NOMO-1 treated with dmso at 0.1 percent for 144 hours (cell line): ENCODE data around the gene SH3BGR.
"Not testable (repeated sequence)": the region's sequence is repeated elsewhere in the genome, so short reads cannot be mapped to it uniquely, and the experiment has no call there.

ENCODE experiments used
- DNase-seq: peaks from one replicate; lab custom pipeline; 2025; ENCODE audit not compliant: unreplicated experiment; lab: John Stamatoyannopoulos, UW

The SH3BGR gene

GRCh38 chr21:39451332-39452206 is at the start of gene SH3BGR:
Gene SH3BGR (plus strand): TSS chr21:39451970. CDS start chr21:39452097, 127 bp downstream.
- DNase-seq = no peak

DNA sequence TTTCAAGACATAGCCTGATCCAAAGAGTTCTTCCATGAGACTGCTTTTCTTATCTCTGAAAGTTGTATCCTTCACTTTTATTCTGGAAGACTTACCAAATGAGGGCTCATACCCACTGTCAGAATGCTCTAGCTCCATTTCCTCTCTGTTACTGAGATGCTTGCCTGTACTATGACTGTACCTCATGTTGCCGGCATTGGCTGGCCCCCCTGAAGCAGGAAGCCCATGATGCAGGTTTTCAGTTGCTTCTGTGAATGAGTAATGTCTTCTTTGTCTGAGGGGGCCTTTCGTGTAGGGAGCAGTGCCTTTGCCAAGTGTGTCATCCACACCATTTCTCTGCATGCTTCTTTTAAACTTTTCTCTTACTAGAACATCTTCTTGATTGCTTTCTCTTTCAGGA is 45.7 kb upstream of the SH3BGR start:
- DNase-seq = no peak

- not testable (repeated sequence) for DNase-seq
Observed at GRCh38 chr21:39419204-39419603, 32.6 kb upstream of the SH3BGR start.

DNA sequence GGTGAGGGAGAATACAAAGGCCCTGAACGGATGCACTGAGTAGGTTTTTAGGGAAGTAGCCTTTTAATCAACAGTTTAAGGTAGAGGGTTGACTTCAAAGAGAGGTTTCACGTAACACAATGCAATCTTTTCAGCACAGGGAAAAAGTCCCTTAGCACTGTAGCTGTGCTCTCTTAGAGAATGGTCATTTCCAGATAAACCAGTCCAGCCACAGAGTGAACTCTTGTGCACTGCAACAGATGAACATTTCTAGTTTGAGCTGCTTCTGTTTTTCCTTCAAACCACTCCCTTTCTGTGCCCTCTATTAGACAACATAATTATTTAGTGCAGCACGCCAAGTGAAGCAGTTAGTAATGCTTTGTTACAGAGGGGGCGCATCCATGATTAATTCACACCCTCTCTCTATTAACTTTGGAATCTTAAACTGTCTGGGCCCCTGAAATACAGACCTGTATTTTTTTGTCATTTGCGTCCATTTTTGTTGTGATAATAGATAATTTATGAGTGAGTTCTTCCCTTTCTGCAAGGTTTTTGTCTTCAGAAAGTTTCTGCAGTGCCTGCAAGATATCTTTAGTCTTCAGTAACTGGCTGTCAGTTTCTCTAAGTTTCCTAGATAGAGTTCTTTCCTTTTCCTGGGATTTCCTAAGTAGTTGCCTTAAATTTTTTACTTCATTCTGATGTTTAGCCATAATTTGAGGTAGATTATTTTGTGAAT is 29.1 kb upstream of the SH3BGR start:
- DNase-seq = no peak

DNA sequence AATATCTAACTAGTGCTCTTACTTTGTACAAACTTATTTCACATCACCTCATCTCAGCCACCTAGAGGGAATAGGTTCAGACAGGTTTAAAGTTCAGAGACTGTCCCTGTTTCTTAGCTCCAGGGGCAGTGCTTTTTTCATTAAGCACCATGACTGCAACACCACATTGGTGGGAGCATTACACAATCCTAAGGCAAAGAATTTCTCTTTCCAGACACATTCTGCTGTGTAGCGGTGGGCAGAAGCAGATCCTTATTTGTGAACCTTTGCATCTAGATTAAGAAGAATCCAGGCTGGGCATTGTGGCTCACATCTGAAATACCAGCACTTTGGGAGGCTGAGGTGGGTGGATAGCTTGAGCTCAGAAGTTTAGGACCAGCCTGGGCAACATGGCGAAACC is 22.3 kb upstream of the SH3BGR start:
- DNase-seq = no peak

DNA sequence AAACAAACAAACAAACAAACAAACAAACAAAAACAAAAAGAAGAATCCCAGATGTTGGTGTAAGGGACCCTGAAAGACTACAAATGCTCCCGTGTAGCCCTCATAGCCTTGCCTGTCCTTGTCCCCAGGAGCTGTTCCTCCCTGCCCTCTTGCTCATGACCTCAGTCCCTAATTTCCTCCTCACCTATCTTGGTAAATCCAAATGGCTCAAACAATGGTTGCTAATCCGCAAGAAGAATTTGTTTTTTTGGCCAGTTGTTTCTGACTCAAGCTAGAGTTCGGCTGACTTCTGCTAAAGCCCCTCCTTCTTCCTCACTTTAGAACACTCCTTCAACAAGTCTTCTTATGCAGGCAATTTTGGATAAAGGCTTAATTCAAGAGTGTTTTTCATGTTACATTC is 21.8 kb upstream of the SH3BGR start:
- no peak for DNase-seq

DNA sequence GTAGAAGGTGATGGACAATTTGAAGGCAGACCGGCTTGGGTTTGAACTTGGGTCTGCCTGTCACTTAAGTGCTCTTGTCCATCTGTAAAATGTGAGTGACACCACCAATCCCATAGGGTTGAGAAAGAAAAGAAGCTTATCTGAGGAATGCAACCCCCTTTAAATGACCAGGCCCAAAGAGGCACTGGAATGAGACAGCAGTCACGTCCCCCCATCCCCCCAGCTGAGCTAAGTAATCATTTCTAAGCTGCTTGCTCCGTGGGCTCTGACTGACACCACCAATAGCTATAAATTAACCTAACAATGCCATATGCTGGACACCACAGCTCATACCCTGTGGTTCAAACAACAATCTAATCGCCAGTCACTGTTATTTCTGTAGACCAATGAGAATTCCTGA is 21.3 kb upstream of the SH3BGR start:
- DNase-seq = no peak

DNA sequence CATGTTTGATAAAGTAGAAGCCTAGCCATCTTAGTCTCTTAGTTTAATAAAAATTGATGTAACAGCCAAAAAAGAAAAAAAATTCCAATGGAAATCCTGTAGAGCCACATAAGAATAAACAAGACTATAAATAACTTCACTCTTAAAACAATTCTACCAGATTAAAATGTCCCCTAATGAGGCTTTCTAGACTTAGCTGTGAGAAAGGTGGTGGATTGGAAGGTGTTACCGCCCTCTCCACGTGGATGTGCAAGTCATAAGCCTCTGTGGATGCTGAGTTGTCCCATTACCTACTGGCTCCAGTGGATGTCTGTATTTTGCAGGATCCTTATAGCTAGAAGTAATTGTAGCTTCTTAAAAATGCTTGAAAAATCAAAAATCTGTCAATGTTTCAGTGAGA is 20.8 kb upstream of the SH3BGR start:
- DNase-seq = no peak

DNA sequence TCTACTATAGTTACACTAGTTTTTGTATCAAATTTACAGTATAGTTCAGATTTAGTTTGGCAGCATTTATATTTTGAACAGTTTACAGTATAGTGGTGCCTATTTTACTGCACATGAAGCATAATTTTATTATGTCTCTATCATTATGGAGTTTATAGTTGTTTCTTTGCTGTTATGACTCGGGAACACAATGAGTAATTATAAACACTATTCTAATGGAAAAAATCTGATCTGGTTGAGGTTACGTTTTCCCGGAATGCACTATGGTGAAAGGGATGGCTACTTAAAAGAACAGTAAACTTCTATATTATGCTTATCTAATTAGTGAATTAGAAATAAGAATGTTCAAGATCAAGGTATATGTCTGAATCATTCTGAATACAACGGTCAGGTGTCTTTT is 16.8 kb upstream of the SH3BGR start:
- no peak for DNase-seq

GRCh38 chr21:39439232-39439631 is 12.5 kb upstream of the SH3BGR start:
- DNase-seq = no peak

DNA sequence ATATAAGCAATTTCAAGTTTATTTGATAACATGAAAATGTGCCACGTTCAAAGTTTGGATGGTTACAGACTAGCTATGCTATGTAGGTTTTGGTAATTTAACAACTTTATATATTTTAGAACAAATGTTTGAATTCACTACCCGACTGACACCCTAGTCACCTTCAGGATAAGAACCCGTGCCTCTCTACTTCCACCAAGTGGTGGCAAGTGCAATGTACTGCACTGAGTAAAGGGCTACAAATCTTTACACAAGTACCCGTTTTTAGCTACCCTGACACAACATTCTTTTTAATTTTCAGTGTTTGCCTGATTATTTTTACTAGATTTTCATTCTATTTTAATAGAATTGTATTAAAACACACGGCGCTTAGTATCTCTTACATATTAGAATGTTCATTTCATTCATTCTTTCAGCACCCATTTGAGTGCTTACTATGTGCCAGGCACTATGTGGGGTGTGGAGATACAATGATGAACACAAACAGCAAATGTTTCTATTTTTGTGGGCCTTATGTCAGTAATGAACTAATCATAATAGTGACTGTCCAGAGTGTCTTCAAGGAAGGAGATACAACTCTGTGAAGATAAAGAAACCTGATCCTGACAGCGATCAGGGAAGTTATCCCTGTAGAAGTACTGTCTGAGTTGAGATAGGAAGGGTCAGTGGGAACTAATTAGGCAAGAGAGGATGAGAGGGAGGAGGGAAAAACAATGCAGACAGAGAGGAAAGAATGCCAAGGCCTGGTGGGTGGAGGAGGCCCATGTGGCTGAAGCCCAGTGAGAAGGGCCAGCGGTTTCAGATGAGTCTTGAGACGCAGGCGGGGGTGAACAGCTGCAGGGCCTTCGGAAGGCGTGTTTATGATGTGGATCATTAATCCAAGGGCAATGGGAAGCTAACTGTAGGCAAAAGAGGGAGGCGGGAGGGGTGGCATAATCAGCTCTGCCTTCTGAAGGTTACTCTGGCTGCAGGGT is 10.0 kb upstream of the SH3BGR start:
- peak; percentile 66 for DNase-seq

DNA sequence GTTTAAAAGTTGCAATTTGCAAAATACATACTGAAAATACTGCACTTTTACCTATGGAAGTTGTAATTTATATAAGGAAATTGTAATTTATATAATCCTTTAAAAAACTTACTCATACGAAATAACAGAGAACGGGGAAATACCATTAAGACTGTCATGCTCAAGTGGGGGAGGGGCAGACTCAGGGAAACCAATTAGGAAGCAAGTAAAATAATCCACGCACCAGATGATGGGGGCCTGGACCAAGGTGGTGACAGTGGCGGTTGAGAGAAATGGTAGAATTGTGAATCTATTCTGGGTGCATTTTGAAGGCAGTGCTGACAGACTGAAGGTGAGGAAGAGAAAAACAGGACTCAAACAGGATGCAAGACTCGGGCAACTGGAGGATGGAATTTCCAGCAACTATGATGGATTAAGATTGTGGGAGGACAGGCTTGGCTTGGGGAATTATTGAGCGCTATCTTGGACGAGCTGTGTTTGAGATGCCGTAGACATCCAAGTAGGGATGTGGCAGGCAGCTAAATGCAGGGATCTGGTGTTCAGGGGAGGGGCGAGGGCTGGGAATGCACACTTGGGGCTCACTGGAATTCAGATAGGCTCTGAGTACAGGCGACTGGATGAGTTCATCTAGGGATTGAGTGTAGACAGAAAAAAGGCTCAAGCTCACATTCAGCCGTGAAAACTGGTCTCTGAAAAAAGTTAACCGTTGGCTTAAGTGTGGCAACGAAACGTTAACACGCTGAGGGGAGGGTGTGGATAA is 7.2 kb upstream of the SH3BGR start:
- DNase-seq = no peak

GRCh38 chr21:39445321-39446269 is 6.2 kb upstream of the SH3BGR start, which contains the start of gene LCA5L:
Gene LCA5L (minus strand): TSS chr21:39445778. CDS start chr21:39428493, 17,285 bp downstream.
- peak; percentile 83 for DNase-seq

- DNase-seq = no peak
Observed at GRCh38 chr21:39447264-39447663, 4.5 kb upstream of the SH3BGR start.

GRCh38 chr21:39452207-39452969 is 618 bp downstream of the SH3BGR start:
- DNase-seq = no peak

- DNase-seq = no peak
Observed at GRCh38 chr21:39452970-39453342, 1.2 kb downstream of the SH3BGR start.

GRCh38 chr21:39453571-39454179 is 1.9 kb downstream of the SH3BGR start:
- no peak for DNase-seq
